Astrocyte (in vitro differentiated cells and primary cell): ENCODE measurements around the gene ZNF425. TPM values are rescaled to one million over a fixed set of nuclear protein-coding genes. Genes with fewer than 3 reads are reported as not detected.
"Not testable (repeated sequence)": the region's sequence is repeated elsewhere in the genome, so short reads cannot be mapped to it uniquely, and the experiment has no call there.

Experiments used
- DNase-seq: peaks from one replicate; pipeline ENCODE4 v3.0.0-alpha.2; 2010; ENCODE audit warnings: low read depth
- FAIRE-seq: peaks from 2 replicates; lab custom pipeline; 2011; peaks lifted over from hg19 to GRCh38; lab: Jason Lieb, UNC
- H2AFZ ChIP-seq: 2 replicates; pipeline ENCODE4 v1.6.0; 2012; ENCODE audit warnings: low read depth, low read length, inconsistent platforms
- H3K27ac ChIP-seq: 2 replicates; pipeline ENCODE4 v1.5.1; 2011; ENCODE audit warnings: low read depth, low read length, inconsistent platforms
- H3K27me3 ChIP-seq: 2 replicates; pipeline ENCODE4 v1.6.0; 2011; ENCODE audit warnings: low read length, inconsistent platforms; ENCODE audit not compliant: insufficient read depth
- H3K36me3 ChIP-seq: 2 replicates; pipeline ENCODE4 v1.5.1; 2011; ENCODE audit warnings: low read length, inconsistent platforms; ENCODE audit not compliant: insufficient read depth
- H3K4me1 ChIP-seq: 2 replicates; pipeline ENCODE4 v1.5.1; 2011; ENCODE audit warnings: low read length, inconsistent platforms; ENCODE audit not compliant: insufficient read depth
- H3K4me2 ChIP-seq: 2 replicates; pipeline ENCODE4 v1.6.0; 2012; ENCODE audit warnings: low read length, inconsistent platforms
- H3K4me3 ChIP-seq: 2 replicates; pipeline ENCODE4 v1.5.1; 2011; ENCODE audit warnings: low read depth, mild to moderate bottlenecking, low read length, inconsistent platforms; ENCODE audit not compliant: insufficient read depth
- H3K79me2 ChIP-seq: 2 replicates; pipeline ENCODE4 v1.6.0; 2012; ENCODE audit warnings: mild to moderate bottlenecking, low read length, inconsistent platforms; ENCODE audit not compliant: insufficient read depth
- H3K9ac ChIP-seq: 2 replicates; pipeline ENCODE4 v1.6.0; 2012; ENCODE audit warnings: mild to moderate bottlenecking, low read length, inconsistent platforms
- H3K9me3 ChIP-seq: 2 replicates; pipeline ENCODE4 v1.5.1; 2012; ENCODE audit warnings: low read depth, mild to moderate bottlenecking, low read length, inconsistent platforms; ENCODE audit not compliant: insufficient read depth
- H4K20me1 ChIP-seq: 2 replicates; pipeline ENCODE4 v1.6.0; 2012; ENCODE audit warnings: low read length, inconsistent platforms; ENCODE audit not compliant: insufficient read depth
- H3K27ac Mint-ChIP-seq: one replicate; pipeline ENCODE4 v1.8.0; 2021; ENCODE audit warnings: mild to moderate bottlenecking, mixed read lengths; ENCODE audit not compliant: unreplicated experiment
- H3K27me3 Mint-ChIP-seq: one replicate; pipeline ENCODE4 v1.8.0; 2021; ENCODE audit warnings: low read depth, mixed read lengths; ENCODE audit not compliant: unreplicated experiment
- H3K36me3 Mint-ChIP-seq: one replicate; pipeline ENCODE4 v1.8.0; 2021; ENCODE audit warnings: low read depth, mixed read lengths; ENCODE audit not compliant: unreplicated experiment
- H3K4me1 Mint-ChIP-seq: one replicate; pipeline ENCODE4 v1.8.0; 2021; ENCODE audit warnings: low read depth, mixed read lengths; ENCODE audit not compliant: unreplicated experiment
- H3K4me3 Mint-ChIP-seq: one replicate; pipeline ENCODE4 v1.8.0; 2021; ENCODE audit warnings: mild to moderate bottlenecking, moderate library complexity, mixed read lengths; ENCODE audit not compliant: unreplicated experiment
- H3K9me3 Mint-ChIP-seq: one replicate; pipeline ENCODE4 v1.8.0; 2021; ENCODE audit warnings: mild to moderate bottlenecking, mixed read lengths; ENCODE audit not compliant: unreplicated experiment
- CTCF ChIP-seq: IDR thresholded peaks from 2 replicates; pipeline ENCODE4 v1.5.1; 2011; ENCODE audit warnings: low read depth, mild to moderate bottlenecking, inconsistent platforms, low read length, moderate library complexity; ENCODE audit not compliant: insufficient read depth
- EZH2 ChIP-seq: IDR thresholded peaks from 2 replicates; pipeline ENCODE4 v1.6.1; 2012; ENCODE audit warnings: mild to moderate bottlenecking, low read length, inconsistent platforms; ENCODE audit not compliant: insufficient read depth
- total RNA-seq: library from RNA; stranded (reverse); gene quantifications from 2 replicates; pipeline ENCODE4 v1.2.1, GENCODE V29; 2021

The ZNF425 gene
- total RNA-seq, 1 donor from 2014 or later: 5.9 TPM

GRCh38 chr7:149070372-149071125 lies 55.6 kb downstream of the ZNF425 start:
- no peak for FAIRE-seq
- no peaks in the 10 kb centered on the region for H3K9me3 ChIP-seq
- Mint-ChIP-seq H3K27me3 (no peaks in the 10 kb centered on the region), H3K36me3 (peaks cover 4% of the 10 kb centered on the region), H3K9me3 (no peaks in the 10 kb centered on the region), H3K4me1 (no peaks in the 10 kb centered on the region), H3K27ac (no peak overlapping the region), H3K4me3 (no peak overlapping the region)
- H3K4me2 ChIP-seq: no peak overlapping the region
- no peak overlapping the region for H3K4me3 ChIP-seq
- no peaks in the 10 kb centered on the region for H4K20me1 ChIP-seq
- TF ChIP-seq CTCF (no peak), EZH2 (no peak)
- no peak overlapping the region for H3K27ac ChIP-seq
- no peaks in the 10 kb centered on the region for H3K4me1 ChIP-seq
- no peaks in the 10 kb centered on the region for H3K27me3 ChIP-seq
- H3K36me3 ChIP-seq: peaks cover 15% of the 10 kb centered on the region
- H3K9ac ChIP-seq: no peak overlapping the region
- DNase-seq: no peak
- no peak overlapping the region for H2AFZ ChIP-seq
- no peaks in the 10 kb centered on the region for H3K79me2 ChIP-seq

DNA sequence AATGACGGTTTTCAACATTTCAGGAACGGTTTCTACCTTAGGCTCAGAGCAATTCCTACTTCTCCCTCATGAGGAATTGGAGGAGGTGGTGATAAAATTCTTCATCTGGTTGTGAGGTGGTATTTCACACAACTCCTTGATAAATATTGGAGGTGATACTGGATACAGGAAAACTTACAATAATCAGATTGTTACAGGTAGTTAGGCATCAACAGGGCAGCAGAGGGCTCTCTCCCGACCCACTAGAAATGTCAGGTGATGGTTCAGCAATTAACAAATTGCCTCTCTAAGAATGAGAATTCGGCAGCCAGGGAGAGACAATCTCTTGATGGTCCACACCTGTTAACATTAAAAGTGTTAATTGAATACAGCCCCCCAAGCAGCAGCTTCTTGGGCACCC lies 58.3 kb downstream of the ZNF425 start:
- Histone ChIP-seq H3K27me3 (no peaks in the 10 kb centered on the region), H3K4me2 (no peak overlapping the region), H3K79me2 (no peaks in the 10 kb centered on the region), H3K4me1 (no peaks in the 10 kb centered on the region), H3K4me3 (no peak overlapping the region), H2AFZ (no peak overlapping the region), H3K9me3 (no peaks in the 10 kb centered on the region), H3K9ac (no peak overlapping the region), H3K36me3 (peaks cover 12% of the 10 kb centered on the region), H3K27ac (no peak overlapping the region), H4K20me1 (no peaks in the 10 kb centered on the region)
- FAIRE-seq (no peak), DNase-seq (no peak)
- Mint-ChIP-seq H3K27ac (no peak overlapping the region), H3K36me3 (peaks cover 3% of the 10 kb centered on the region), H3K9me3 (peaks cover 2% of the 10 kb centered on the region), H3K4me3 (no peak overlapping the region), H3K4me1 (peaks cover 2% of the 10 kb centered on the region), H3K27me3 (no peaks in the 10 kb centered on the region)
- TF ChIP-seq EZH2: no peak
- no peak for TF ChIP-seq CTCF

GRCh38 chr7:149063476-149063875 lies 62.6 kb downstream of the ZNF425 start:
- no peak overlapping the region for H3K4me2 ChIP-seq
- no peaks in the 10 kb centered on the region for H3K79me2 ChIP-seq
- Mint-ChIP-seq H3K27ac (no peak overlapping the region), H3K4me1 (peaks cover 2% of the 10 kb centered on the region), H3K36me3 (no peaks in the 10 kb centered on the region), H3K4me3 (no peak overlapping the region), H3K9me3 (peaks cover 2% of the 10 kb centered on the region), H3K27me3 (no peaks in the 10 kb centered on the region)
- no peaks in the 10 kb centered on the region for H4K20me1 ChIP-seq
- H2AFZ ChIP-seq: no peak overlapping the region
- peaks cover 2% of the 10 kb centered on the region for H3K36me3 ChIP-seq
- H3K9ac ChIP-seq: no peak overlapping the region
- H3K27me3 ChIP-seq: no peaks in the 10 kb centered on the region
- no peak for TF ChIP-seq EZH2
- no peak for TF ChIP-seq CTCF
- H3K27ac ChIP-seq: no peak overlapping the region
- no peaks in the 10 kb centered on the region for H3K9me3 ChIP-seq
- DNase-seq: no peak
- H3K4me3 ChIP-seq: no peak overlapping the region
- FAIRE-seq: no peak
- no peaks in the 10 kb centered on the region for H3K4me1 ChIP-seq

- H3K27ac Mint-ChIP-seq, H3K9me3 Mint-ChIP-seq, H3K4me3 ChIP-seq, H3K36me3 ChIP-seq, H3K4me3 Mint-ChIP-seq, H3K27me3 ChIP-seq, H3K27me3 Mint-ChIP-seq, H4K20me1 ChIP-seq, H3K4me2 ChIP-seq, H3K4me1 Mint-ChIP-seq, H3K9me3 ChIP-seq, H3K79me2 ChIP-seq, H3K27ac ChIP-seq, H3K36me3 Mint-ChIP-seq, H3K9ac ChIP-seq, FAIRE-seq, H2AFZ ChIP-seq, DNase-seq, H3K4me1 ChIP-seq: not testable (repeated sequence)
These were observed 63.8 kb downstream of the ZNF425 start for GRCh38 chr7:149062217-149062899.
